Activated CD8-positive, alpha-beta T cell treated with anti-CD3 and anti-CD28 coated beads for 36 hours (primary cell): ENCODE results near the gene PTPN1. TPM values are rescaled to one million over a fixed set of nuclear protein-coding genes. Genes with fewer than 3 reads are reported as not detected.
A peak's percentile ranks its signal among the peaks of the same experiment; 100 is the strongest.

Source experiments
- ATAC-seq: fragments of 200-7000 bp; cut with Tn5 transposase; one replicate; pipeline ENCODE4 v1.10.0; 2021; ENCODE audit warnings: mild to moderate bottlenecking, moderate library complexity
- CTCF ChIA-PET: fragments of 350-600 bp; sonication (Branson Sonifier 250); formaldehyde crosslinking; loops from one replicate; lab custom pipeline; 2021; ENCODE audit warnings: antibody characterized with exemption; lab: Charles Lee
- POLR2A ChIA-PET: fragments of 350-600 bp; sonication (Branson Sonifier 250); formaldehyde crosslinking; loops from one replicate; lab custom pipeline; 2021; ENCODE audit warnings: antibody characterized with exemption; lab: Charles Lee
- DNase-seq: peaks from one replicate; pipeline ENCODE4 v3.0.0-alpha.2; 2020
- H3K27ac Mint-ChIP-seq: one replicate; pipeline ENCODE4 v1.8.0; 2021; ENCODE audit warnings: mild to moderate bottlenecking, mixed read lengths
- H3K27me3 Mint-ChIP-seq: one replicate; pipeline ENCODE4 v1.8.0; 2021; ENCODE audit warnings: mixed read lengths
- H3K36me3 Mint-ChIP-seq: one replicate; pipeline ENCODE4 v1.8.0; 2021; ENCODE audit warnings: low read depth, mixed read lengths
- H3K4me1 Mint-ChIP-seq: one replicate; pipeline ENCODE4 v1.8.0; 2021; ENCODE audit warnings: low read depth, mixed read lengths
- H3K4me3 Mint-ChIP-seq: one replicate; pipeline ENCODE4 v1.8.0; 2021; ENCODE audit warnings: mild to moderate bottlenecking, moderate library complexity, mixed read lengths
- H3K9me3 Mint-ChIP-seq: one replicate; pipeline ENCODE4 v1.8.0; 2021; ENCODE audit warnings: mixed read lengths
- CTCF ChIP-seq: fragments of 200-600 bp; IDR thresholded peaks from one replicate; pipeline ENCODE4 v1.8.0; 2022; ENCODE audit warnings: antibody characterized with exemption, mild to moderate bottlenecking
- intact Hi-C: fragments of 100-400 bp; cut with micrococcal nuclease; formaldehyde crosslinking; loops from one replicate; pipeline ENCODE4 v1.10.0; 2022
- total RNA-seq, 2 experiments: library from RNA; stranded (reverse); gene quantifications; one replicate each; pipeline ENCODE4 v1.2.3, GENCODE V29; 2021

Gene PTPN1
- total RNA-seq, 2 experiments from 2014 or later: 65.1 to 66.6 TPM

- no peak for ATAC-seq
- no peak for DNase-seq
- peaks cover 49% of the 10 kb centered on the region for H3K36me3 Mint-ChIP-seq
- H3K9me3 Mint-ChIP-seq: no peaks in the 10 kb centered on the region
- no peak overlapping the region for H3K4me3 Mint-ChIP-seq
- peaks cover 59% of the 10 kb centered on the region for H3K4me1 Mint-ChIP-seq
- intact Hi-C loops: loop anchor here (5.0 to 10.0 kb wide), 2 partner anchors 79 to 387 kb away; no protein-coding TSS in a partner anchor
- TF ChIP-seq CTCF: no peak
- ChIA-PET POLR2A (interaction anchor here (0.6 to 1.9 kb wide), 4 partner anchors 55 to 105 kb away, joined by 3 to 10 read pairs (median 4); partner anchors contain the start of gene PTPN1), CTCF (interaction anchor here (1.0 to 2.2 kb wide), 5 partner anchors 8 to 77 kb away, joined by 3 to 6 read pairs (median 4); no protein-coding TSS in a partner anchor)
- peak overlapping the region; percentile 2 for H3K27ac Mint-ChIP-seq
- H3K27me3 Mint-ChIP-seq: no peaks in the 10 kb centered on the region
These were observed 61.3 kb downstream of the PTPN1 start for GRCh38 chr20:50571466-50571865.

- CTCF ChIA-PET: interaction anchor here (0.7 to 9.5 kb wide), 12 partner anchors 10 to 387 kb away, joined by 3 to 108 read pairs (median 8); partner anchors contain the start of gene PTPN1
- peak overlapping the region; percentile 21 for H3K27ac Mint-ChIP-seq
- peaks cover 46% of the 10 kb centered on the region for H3K4me1 Mint-ChIP-seq
- peaks cover 48% of the 10 kb centered on the region for H3K36me3 Mint-ChIP-seq
- intact Hi-C loops: loop anchor here (5.0 to 10.0 kb wide), 2 partner anchors 81 to 388 kb away; no protein-coding TSS in a partner anchor
- H3K4me3 Mint-ChIP-seq: no peak overlapping the region
- no peaks in the 10 kb centered on the region for H3K27me3 Mint-ChIP-seq
- POLR2A ChIA-PET: interaction anchor here (1.2 to 1.9 kb wide), 3 partner anchors 55 to 81 kb away, joined by 3 to 10 read pairs (median 4); partner anchors contain the start of gene PTPN1
- ATAC-seq (no peak), DNase-seq (no peak)
- no peaks in the 10 kb centered on the region for H3K9me3 Mint-ChIP-seq
- TF ChIP-seq CTCF: no peak
These were observed 63.0 kb downstream of the PTPN1 start for GRCh38 chr20:50572938-50573777.

- ChIA-PET POLR2A (interaction anchor here (1.0 to 1.2 kb wide), 3 partner anchors 11 to 56 kb away, joined by 3 read pairs; no protein-coding TSS in a partner anchor), CTCF (interaction anchor here (0.6 to 9.5 kb wide), 11 partner anchors 12 to 397 kb away, joined by 3 to 108 read pairs (median 11); partner anchors contain the start of gene PTPN1)
- ATAC-seq: no peak
- Mint-ChIP-seq H3K4me1 (peaks cover 38% of the 10 kb centered on the region), H3K36me3 (peaks cover 46% of the 10 kb centered on the region), H3K27me3 (no peaks in the 10 kb centered on the region), H3K9me3 (no peaks in the 10 kb centered on the region), H3K27ac (no peak overlapping the region), H3K4me3 (no peak overlapping the region)
- no peak for TF ChIP-seq CTCF
- no peak for DNase-seq
- intact Hi-C loops: loop anchor here (5.0 to 10.0 kb wide), 2 partner anchors 82 to 389 kb away; no protein-coding TSS in a partner anchor
These were observed 63.9 kb downstream of the PTPN1 start for GRCh38 chr20:50574108-50574507.

GRCh38 chr20:50574586-50574985 is 64.4 kb downstream of the PTPN1 start:
- Mint-ChIP-seq H3K27me3 (no peaks in the 10 kb centered on the region), H3K9me3 (no peaks in the 10 kb centered on the region)

More at GRCh38 chr20:50574586-50574985, 64.4 kb downstream of the PTPN1 start:
- no peak for TF ChIP-seq CTCF
- ChIA-PET POLR2A (interaction anchor here (1.0 to 1.2 kb wide), 2 partner anchors 12 to 26 kb away, joined by 3 read pairs; no protein-coding TSS in a partner anchor), CTCF (interaction anchor here (0.7 to 9.5 kb wide), 11 partner anchors 13 to 395 kb away, joined by 3 to 108 read pairs (median 11); partner anchors contain the start of gene PTPN1)
- Mint-ChIP-seq H3K4me1 (peaks cover 33% of the 10 kb centered on the region), H3K4me3 (no peak overlapping the region), H3K36me3 (peaks cover 46% of the 10 kb centered on the region), H3K27ac (peak overlapping the region; percentile 21)
- DNase-seq (no peak), ATAC-seq (no peak)
- intact Hi-C loops: loop anchor here (5.0 to 10.0 kb wide), 2 partner anchors 82 to 390 kb away; no protein-coding TSS in a partner anchor
